Measurements from ENCODE around the gene AFTPH.
"Not testable (repeated sequence)": the region's sequence is repeated elsewhere in the genome, so short reads cannot be mapped to it uniquely, and the experiment has no call there.

Gene AFTPH

DNA sequence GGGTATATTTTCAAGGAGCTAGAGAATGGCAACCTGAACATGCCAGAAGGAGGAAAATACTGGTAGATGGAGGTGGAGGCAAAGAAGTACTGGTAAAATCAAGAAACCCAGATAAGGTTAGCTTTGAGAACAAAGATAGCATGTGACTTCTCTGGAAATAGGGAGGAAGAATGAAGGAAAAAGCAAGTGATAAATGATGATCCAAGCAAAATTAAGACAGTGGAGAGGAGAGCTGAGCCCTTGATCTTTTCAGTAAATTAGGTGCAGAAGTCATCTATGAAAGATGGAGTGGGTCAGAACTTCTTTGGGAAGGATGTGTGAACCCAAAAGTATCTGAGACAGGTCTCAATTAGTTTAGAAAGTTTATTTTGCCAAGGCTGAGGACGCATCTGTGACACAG, 25.7 kb upstream of the AFTPH start:
- DNase-seq (ENCODE audit: low read depth in 2 of 2, low spot score in 1 of 2) = no peak

- DNase-seq (ENCODE audit: low read depth in 2 of 2, low spot score in 1 of 2) = no peak
Observed at GRCh38 chr2:64500549-64500948, 23.6 kb upstream of the AFTPH start.

- no peak for DNase-seq (ENCODE audit: low read depth in 2 of 2, low spot score in 1 of 2)
Observed at GRCh38 chr2:64501946-64502345, 22.2 kb upstream of the AFTPH start.

DNA sequence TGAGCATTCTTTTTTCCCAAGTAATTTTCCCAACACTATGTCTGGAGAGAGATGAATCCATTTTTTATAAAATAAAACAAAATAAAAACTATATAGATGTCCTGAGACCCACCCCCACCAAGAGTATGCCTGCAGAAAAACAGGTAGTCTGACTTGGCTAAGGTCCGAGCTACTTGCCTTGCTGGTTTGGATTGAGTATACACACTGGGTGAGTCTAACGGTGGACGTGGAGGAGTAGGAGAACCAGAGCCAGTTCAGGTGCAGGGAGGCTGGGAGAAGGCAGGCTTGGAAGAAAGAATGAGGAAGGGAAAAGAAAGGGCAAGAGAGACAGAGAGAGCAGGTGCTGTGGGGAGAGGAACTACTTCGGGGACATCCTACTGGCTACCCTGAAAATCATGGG, 21.3 kb upstream of the AFTPH start:
- no peak for DNase-seq (ENCODE audit: low read depth in 2 of 2, low spot score in 1 of 2)

DNA sequence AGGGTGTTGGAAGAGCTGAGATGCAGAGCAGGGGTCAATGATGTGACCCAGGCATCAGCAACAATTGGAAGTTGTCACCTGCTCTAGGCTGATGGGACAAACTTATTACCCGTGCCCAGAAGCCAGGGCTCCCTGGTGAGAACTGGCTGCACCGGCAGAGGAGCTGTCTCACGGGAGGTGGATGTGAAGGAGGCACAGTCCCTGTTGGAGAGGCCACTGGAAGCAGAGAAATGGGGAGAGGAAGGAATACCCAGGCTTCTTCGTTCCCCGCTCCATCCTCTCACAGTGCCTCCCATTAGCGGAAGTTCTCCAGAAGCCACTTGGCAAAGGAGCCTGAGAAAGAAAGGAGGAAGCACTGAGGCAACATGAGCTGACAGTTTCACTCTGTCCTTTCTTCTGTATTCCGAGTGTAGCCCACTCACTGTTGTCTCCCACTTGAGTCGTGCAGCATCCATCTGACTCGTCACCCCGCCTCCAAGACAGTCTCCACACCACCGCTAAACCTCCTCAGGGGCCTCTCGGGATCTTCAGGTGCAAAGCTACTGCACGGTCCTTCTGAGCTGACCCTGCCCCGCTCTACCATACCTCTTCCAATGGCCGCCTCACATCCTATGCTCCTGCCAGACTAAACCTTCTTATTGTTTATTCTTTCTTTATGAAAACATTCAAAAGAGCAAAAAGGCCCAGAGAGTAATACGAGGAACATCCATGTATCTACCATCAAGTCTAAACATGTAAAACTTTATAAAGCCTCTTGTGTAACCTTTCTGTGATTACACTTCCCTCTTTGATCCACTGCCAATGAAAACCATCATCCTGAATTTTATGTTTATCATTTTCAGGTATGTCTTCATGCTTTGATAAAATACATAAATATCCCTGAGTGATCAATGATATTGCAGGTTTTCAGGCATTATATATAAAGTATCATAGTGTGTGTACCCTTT, 19.1 kb upstream of the AFTPH start:
- DNase-seq (ENCODE audit: low read depth in 2 of 2, low spot score in 1 of 2) = no peak

GRCh38 chr2:64506686-64507085, 17.4 kb upstream of the AFTPH start:
- no peak for DNase-seq (ENCODE audit: low read depth in 2 of 2, low spot score in 1 of 2)

GRCh38 chr2:64514008-64514407, 10.1 kb upstream of the AFTPH start:
- no peak for DNase-seq (ENCODE audit: low read depth in 2 of 2, low spot score in 1 of 2)

DNA sequence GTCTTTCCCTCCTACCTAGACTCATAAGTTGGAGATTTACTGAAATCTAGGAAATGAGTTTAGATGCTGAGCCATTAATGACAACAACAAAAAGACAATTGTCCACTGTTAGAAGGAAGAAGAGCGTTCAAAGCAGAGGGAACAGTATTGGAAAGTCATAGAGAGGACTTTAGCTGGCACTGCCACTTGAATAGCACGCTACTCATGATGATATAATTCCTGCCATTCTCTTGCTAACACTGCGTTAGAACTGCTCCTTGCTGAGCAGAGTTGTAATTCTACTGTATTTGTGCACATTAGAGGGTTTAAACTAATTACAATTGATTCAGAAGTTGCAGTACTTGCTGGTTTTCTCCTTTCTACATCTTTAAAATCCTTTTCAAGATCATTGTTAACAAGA, 9.0 kb upstream of the AFTPH start:
- DNase-seq (ENCODE audit: low read depth in 2 of 2, low spot score in 1 of 2) = no peak

- no peak for DNase-seq (ENCODE audit: low read depth in 2 of 2, low spot score in 1 of 2)
Observed at GRCh38 chr2:64516651-64517510, 7.2 kb upstream of the AFTPH start.

GRCh38 chr2:64517511-64517884, 6.6 kb upstream of the AFTPH start:
- DNase-seq (ENCODE audit: low read depth in 2 of 2, low spot score in 1 of 2) = no peak

- peak; percentile 15 to 46 for DNase-seq (ENCODE audit: low read depth in 2 of 2, low spot score in 1 of 2)
Observed at GRCh38 chr2:64522843-64523428, 1.2 kb upstream of the AFTPH start.

- DNase-seq (ENCODE audit: low read depth in 2 of 2, low spot score in 1 of 2) = peak in 1 of 2 donors; percentile 9
Observed at GRCh38 chr2:64524604-64525316, 632 bp downstream of the AFTPH start.

GRCh38 chr2:64525317-64525613, 1.1 kb downstream of the AFTPH start:
- DNase-seq (ENCODE audit: low read depth in 2 of 2, low spot score in 1 of 2) = peak in 1 of 2 donors; percentile 5

- no peak for DNase-seq (ENCODE audit: low read depth in 2 of 2, low spot score in 1 of 2)
Observed at GRCh38 chr2:64526034-64526433, 1.9 kb downstream of the AFTPH start.

DNA sequence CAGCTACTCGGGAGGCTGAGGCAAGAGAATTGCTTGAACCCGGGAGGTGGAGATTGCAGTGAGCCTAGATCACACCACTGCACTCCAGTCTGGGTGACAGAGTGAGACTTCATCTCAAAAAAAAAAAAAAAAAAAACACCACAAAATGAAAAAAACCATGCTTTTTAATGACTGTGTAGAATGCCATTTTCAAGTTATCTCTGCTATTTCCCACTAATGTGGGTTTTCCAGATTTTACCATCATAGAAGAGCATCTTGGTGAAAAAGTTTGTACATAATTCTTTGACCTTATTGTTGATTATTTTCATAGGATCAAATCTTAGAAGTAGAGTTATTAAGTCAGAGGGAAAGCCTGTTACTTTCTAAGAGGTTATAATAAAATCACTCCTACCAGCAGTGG, 6.8 kb downstream of the AFTPH start:
- DNase-seq (ENCODE audit: low read depth in 2 of 2, low spot score in 1 of 2) = not testable (repeated sequence)

DNA sequence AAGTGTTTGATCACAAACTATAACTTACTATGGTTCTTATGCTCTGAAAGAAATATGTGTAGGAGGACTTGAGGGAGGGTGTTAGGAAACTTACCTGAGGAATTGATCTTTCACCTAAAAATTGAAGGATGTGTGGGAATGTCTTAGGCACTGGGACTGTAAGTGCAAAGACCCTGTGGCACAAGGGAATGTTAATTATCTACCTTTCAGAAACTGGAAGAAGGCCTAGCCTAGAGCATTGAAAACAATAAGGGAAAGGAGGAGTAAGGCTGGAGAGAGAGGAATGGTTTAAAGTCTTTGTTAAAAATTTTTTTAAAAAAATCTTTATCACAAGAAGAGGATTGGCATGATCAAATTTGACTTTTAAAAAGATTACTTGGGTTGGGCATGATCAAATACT, 7.9 kb downstream of the AFTPH start:
- no peak for DNase-seq (ENCODE audit: low read depth in 2 of 2, low spot score in 1 of 2)

DNA sequence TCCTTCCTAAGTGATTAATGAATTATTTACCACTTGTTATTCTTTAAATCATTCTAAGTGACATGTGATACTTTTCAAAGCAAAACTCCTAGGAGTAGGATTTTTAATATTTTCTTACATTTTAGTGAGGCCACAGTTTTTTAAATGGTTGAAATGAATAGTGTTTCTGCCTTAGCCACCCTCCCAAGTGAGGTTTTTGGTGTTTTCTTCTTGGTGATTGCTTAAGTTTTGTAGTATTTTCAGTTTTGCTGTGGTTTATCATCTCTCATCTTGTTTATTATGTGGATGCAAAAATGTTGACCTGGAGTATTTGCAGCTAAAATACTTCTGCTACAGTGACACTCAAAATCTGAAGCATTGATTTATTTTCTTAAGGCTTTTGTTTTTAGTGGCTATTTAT, 9.8 kb downstream of the AFTPH start:
- no peak for DNase-seq (ENCODE audit: low read depth in 2 of 2, low spot score in 1 of 2)

DNA sequence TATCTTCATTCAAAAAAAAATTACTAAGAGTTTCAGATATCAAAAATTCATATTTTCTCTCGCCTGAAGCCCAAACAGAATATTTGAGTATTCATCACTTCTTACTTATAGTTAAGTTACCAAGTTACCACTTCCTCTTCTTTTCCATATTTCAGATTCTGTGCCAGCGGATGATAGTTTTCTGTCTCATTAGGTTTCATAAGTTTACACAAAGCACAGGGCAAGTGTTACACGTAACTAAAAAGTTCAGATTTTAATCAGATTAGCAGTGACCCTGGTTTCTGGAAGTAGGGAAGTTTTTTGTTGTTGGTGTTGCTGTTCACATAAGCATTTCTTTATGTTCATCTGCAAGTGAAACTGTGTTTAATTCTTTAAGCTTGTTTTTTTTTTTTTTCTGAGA, 10.2 kb downstream of the AFTPH start:
- DNase-seq (ENCODE audit: low read depth in 2 of 2, low spot score in 1 of 2) = no peak

- DNase-seq (ENCODE audit: low read depth in 2 of 2, low spot score in 1 of 2) = no peak
Observed at GRCh38 chr2:64535024-64535423, 10.9 kb downstream of the AFTPH start.

GRCh38 chr2:64537991-64538390, 13.9 kb downstream of the AFTPH start:
- DNase-seq (ENCODE audit: low read depth in 2 of 2, low spot score in 1 of 2) = no peak

DNA sequence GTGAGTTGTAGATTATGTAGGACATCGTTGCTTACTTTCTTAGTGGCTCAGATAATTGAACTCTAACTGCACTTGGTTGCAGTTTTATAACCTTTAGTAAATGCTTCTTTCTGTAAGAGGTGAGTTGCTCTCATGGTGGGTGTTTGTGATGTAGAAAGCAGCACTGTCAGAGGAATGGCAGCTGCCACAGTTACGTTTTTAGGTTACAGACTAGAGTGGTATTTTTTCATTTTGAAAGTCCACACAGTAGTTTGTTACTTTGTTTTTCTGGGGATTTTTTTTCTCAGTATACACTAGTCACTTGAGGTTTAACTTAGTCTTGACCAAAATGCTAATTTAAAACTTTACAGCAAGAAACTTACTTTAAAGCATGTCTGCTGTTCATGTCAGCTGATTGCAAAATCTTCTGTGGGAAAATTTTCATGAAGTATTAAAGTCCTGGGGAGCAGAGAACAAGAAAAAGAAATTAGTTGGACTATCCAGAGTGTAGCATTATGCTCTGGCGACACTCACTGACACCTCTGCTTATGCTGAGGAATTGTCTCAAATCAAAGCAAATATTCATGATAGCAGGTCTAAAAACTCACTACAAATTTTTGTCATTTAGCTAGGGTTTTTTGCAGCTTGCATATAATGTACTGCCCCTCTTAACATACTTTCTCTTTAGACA, 14.8 kb downstream of the AFTPH start:
- no peak for DNase-seq (ENCODE audit: low read depth in 2 of 2, low spot score in 1 of 2)
